ENCODE data around the gene KNSTRN. TPM values are rescaled to one million over a fixed set of nuclear protein-coding genes. Genes with fewer than 3 reads are reported as not detected.

The KNSTRN gene
- total and polyA plus RNA-seq, 2 of the 4 experiments (the other 2 are of a cell fraction), result 33.1 to 73.5 TPM

- Histone ChIP-seq H4K20me1 (ENCODE audit: insufficient read depth, low read length) (no peaks in the 10 kb centered on the region), H3K14ac (replicated peaks; ENCODE audit: low read depth, low read length) (peak overlapping the region; percentile 92), H3K56ac (ENCODE audit: extremely low read depth, insufficient read depth, low read length) (peak overlapping the region; percentile 76), H2AK9ac (replicated peaks; ENCODE audit: low read depth, low read length, poor library complexity) (peak overlapping the region; percentile 80), H2BK15ac (ENCODE audit: low read depth, low read length) (peak overlapping the region; percentile 89), H4K5ac (ENCODE audit: low read depth, low read length) (peak overlapping the region; percentile 83), H3K79me1 (ENCODE audit: low read depth in 1 of 2, low read length in 2 of 2) (peaks cover 14 to 24% of the 10 kb centered on the region in 2 experiments; a peak in 3 of 4 replicates), H3K23ac (ENCODE audit: low read depth, low read length) (peak overlapping the region; percentile 90), H3K18ac (ENCODE audit: low read depth, low read length) (peak overlapping the region; percentile 76), H3K4me3 (ENCODE audit: insufficient read depth, low read depth, low read length) (no peak overlapping the region), H3K9me3 (ENCODE audit: control insufficient read depth, insufficient read depth, low read length) (no peaks in the 10 kb centered on the region), H4K8ac (ENCODE audit: low read depth in 2 of 2, low read length in 2 of 2) (peak overlapping the region; percentile 67 to 86), H3K9ac (ENCODE audit: low read depth, low read length) (peak overlapping the region; percentile 11; the same call in 1 of the 2 replicates), H2BK5ac (ENCODE audit: low read depth, low read length, poor library complexity, severe bottlenecking) (peak overlapping the region; percentile 96), H3K36me3 (ENCODE audit: control insufficient read depth, insufficient read depth, low read length) (peaks cover 2% of the 10 kb centered on the region; the same call in 1 of the 2 replicates), H2BK120ac (ENCODE audit: low read depth, low read length) (peak overlapping the region; percentile 94), H3K4me2 (ENCODE audit: low read depth, low read length) (no peak overlapping the region; the same call in 1 of the 2 replicates), H3K27me3 (ENCODE audit: control insufficient read depth, insufficient read depth, low read length) (no peaks in the 10 kb centered on the region), H3K4ac (ENCODE audit: low read depth, low read length) (peak overlapping the region; percentile 98), H4K91ac (ENCODE audit: insufficient read depth, low read depth, low read length) (peak overlapping the region; percentile 97), H3K9me1 (ENCODE audit: insufficient read depth, low read length) (peaks cover 18% of the 10 kb centered on the region), H2BK20ac (ENCODE audit: low read depth, low read length) (peak overlapping the region; percentile 92), H2AFZ (replicated peaks; ENCODE audit: low read length, poor library complexity) (peak overlapping the region; percentile 89), H3K27ac (ENCODE audit: insufficient read depth, low read length) (peak overlapping the region; percentile 85), H3K4me1 (ENCODE audit: control insufficient read depth, insufficient read depth, low read length) (peaks cover 35% of the 10 kb centered on the region), H2AK5ac (ENCODE audit: low read depth, low read length) (peak overlapping the region; percentile 95)
- CTCF ChIA-PET, result interaction anchor here (2.8 kb wide), 1 partner anchor 12 kb away, joined by 15 read pairs; no protein-coding TSS in a partner anchor
- 24% methylated on average over 5 of the region's 10 CpGs; no CpG with 5 or more reads in 1 of the 2 experiments for WGBS, 2 experiments (ENCODE audit: extremely low coverage in 2 of 2, insufficient read length in 1 of 2)
- peak; percentile 32 for ATAC-seq (ENCODE audit: low read depth)
- intact Hi-C loops (cut with micrococcal nuclease), result no loop called here
- in situ Hi-C loops (cut with MboI; ENCODE audit: low sequenced_read_pairs), result no loop called here
- dilution Hi-C loops (cut with HindIII; ENCODE audit: low sequenced_read_pairs, unreplicated experiment), result no loop called here
- peak; percentile 37; the same call in 1 of the 2 replicates for TF ChIP-seq NFE2L2 (IDR thresholded peaks at IDR 0.05; ENCODE audit: low read depth, low read length)
- TF ChIP-seq POLR2A (IDR thresholded peaks at IDR 0.05; ENCODE audit: low read depth, low read length), result peak; percentile 92
- TF ChIP-seq BHLHE40 (IDR thresholded peaks at IDR 0.05; ENCODE audit: low read depth, low read length), result 0 out of 2 replicates have a peak, but pooled peaks have one; percentile 33
- peak; percentile 97 for TF ChIP-seq RFX5 (IDR thresholded peaks at IDR 0.05; ENCODE audit: low read depth, low read length)
- peak; percentile 84 for TF ChIP-seq FOS (IDR thresholded peaks at IDR 0.05; ENCODE audit: low read depth, low read length)
- TF ChIP-seq RCOR1 (IDR thresholded peaks at IDR 0.05; ENCODE audit: insufficient replicate concordance, low read length), result no peak
- peak; percentile 69; the same call in 1 of the 2 replicates for TF ChIP-seq MAZ (IDR thresholded peaks at IDR 0.05; ENCODE audit: borderline replicate concordance, low read depth, low read length)
- 0 out of 2 replicates have a peak, but pooled peaks have one; percentile 4 for TF ChIP-seq CTCF (conservative IDR thresholded peaks at IDR 0.05; ENCODE audit: low read depth, low read length)
- no peak for TF ChIP-seq RAD21 (IDR thresholded peaks at IDR 0.05; ENCODE audit: low read length)
- no peak; the same call in 1 of the 2 replicates for TF ChIP-seq CHD1 (IDR thresholded peaks at IDR 0.05; ENCODE audit: low read depth, low read length)
- POLR2A ChIA-PET (ENCODE audit: unreplicated experiment), result interaction anchor here (0.6 kb wide), 1 partner anchor 13 kb away, joined by 5 read pairs; no protein-coding TSS in a partner anchor
- no TSS peak for BruUV-seq (replicated peaks)
- DNase-seq, result peak; percentile 98
Measured at GRCh38 chr15:40343512-40343911, 39.0 kb upstream of the KNSTRN start.
